ENCODE data around the gene SLC23A1.
"Not testable (repeated sequence)": the region's sequence is repeated elsewhere in the genome, so short reads cannot be mapped to it uniquely, and the experiment has no call there.

SLC23A1 gene

DNA sequence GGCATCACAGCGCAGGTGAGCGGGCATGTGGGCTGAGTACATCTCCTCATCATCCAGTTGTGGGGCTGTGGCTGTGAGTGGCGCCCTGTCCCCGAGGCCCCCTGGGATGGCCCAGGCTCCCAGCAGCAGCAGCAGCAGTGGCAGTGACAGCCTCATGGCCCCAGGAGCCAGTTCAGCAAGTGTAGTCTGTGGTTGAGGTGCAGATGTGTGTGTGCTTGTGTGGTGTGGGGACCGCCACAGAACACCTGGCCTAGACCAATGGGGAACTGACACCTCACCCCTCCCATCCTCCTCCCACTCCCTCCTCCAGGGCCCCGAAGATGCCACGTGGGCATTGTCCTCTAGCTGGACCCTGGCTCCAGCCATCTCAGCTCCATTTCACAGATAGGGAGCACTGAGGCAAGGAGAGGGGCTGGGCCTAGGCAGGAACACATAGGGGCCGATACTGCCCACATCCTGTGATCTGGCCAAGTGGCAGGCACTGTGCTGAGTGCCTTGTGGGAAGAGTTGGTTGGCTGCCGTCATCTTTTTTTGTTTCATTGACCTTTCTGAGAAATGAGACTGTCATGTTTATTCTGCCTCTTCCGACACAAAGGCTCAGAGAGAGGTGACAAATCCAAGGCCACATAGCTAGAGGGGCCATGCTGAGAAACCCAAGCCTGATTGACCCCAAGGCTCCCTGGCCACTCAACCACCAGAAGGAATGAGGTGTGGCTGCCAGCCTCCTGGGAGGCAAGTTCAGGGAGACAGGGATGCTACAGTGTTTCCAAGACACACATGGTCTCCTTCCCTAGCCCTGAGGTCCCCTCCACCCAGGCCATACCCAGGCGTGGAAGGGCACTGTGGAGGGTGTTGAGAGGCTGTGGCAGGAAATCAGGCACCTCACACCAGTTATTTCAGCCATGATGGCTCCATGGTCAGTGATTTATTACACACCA lies 6.9 kb upstream of the SLC23A1 start, which contains the start of gene MZB1:
TSS of gene MZB1 (minus strand) at position 213 of the 938 bp plus-strand sequence. CDS start at position 156, 57 bp downstream.
- DNase-seq = peak; percentile 23

DNA sequence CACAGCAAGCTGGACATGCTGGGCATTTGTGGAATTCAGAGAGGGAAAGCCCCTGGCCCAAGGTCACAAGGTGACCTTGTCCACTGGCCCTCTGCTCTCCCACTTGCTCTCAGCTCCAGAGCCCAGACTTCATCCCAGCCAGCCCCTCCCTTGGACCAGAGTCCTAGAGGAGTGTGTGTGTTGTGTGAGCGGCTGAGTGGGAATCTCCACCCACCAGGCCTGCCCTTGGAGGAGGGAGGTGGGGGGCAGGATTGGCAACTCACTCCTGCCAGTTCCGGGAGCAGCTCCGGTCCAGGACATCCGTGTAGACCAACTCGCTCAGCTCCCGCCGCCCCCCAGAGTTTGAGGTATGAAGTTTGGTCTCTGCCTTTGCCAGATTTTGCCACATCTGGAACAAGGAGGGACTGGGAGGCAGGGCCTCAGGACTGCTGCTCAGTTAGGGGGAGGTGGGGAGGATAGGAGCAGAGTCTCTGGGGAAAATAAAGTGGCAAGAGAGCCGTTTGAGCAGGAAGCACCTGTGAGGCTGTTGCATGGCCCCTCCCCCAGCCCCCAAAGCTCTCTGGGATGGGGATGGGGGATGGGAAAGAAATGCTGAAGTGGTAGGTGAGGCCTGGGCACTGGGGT lies 5.2 kb upstream of the SLC23A1 start:
- DNase-seq = no peak

DNA sequence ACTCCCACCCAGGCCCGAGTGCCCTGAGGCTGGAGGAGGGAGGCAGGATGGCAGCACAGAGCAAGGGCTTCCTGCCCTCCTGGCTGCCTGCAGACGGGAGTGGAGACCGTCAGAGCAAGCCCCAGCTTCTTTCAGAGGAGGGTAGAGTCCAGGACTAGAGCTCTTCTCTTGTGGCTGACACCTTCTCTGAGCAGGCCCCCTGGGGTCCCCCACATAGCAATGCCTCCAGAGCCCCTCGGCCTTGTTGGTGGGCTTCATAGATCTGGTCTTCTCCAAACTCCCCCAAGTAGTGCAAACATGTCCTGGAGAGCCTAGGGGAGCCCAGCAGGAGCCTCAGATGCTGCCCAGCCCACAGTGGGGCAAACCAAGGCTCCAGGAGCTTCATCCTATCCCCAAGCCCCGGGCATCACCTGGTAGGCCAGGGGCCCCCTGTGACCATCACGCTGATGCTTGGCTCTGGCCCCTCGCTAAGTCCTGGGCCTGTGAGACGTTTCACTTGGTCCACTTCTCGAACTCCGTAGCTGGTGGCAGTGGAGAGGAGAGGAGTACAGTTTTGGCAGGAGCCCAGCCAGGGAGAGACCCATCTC lies 4.6 kb upstream of the SLC23A1 start:
- no peak for DNase-seq

DNA sequence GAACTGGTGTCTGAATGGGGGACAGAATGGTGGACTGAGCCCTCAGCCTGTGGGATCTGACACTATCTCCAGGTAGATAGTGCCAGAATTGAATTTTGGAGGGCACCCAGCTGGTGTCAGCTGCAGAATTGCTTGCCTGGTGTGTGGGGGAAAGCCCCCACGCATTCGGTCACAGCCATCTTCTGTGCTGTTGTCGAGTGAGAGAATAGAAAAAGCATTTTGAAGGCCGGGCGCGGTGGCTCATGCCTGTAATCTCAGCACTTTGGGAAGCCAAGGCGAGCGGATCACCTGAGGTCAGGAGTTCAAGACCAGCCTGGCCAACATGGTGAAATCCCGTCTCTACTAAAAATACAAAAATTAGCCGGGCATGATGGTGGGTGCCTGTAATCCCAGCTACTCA lies 3.9 kb upstream of the SLC23A1 start:
- not testable (repeated sequence) for DNase-seq

DNA sequence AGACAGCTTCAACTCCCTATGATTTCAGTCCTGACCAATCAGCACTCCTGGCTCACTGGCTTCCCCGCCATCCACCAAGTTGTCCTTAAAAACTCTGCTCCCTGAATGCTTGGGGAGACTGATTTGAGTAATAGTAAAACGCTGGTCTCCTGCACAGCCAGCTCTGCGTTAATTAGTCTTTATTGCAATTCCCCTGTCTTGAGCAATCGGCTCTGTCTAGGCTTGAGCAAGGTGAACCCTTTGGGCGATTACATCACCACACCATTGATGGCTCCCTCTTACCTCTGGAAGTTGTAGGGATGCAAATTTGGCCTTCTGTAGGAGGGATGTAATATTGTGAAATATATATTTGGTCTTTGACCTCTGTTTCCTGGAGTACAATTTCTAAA lies 2.9 kb upstream of the SLC23A1 start:
- no peak for DNase-seq

DNA sequence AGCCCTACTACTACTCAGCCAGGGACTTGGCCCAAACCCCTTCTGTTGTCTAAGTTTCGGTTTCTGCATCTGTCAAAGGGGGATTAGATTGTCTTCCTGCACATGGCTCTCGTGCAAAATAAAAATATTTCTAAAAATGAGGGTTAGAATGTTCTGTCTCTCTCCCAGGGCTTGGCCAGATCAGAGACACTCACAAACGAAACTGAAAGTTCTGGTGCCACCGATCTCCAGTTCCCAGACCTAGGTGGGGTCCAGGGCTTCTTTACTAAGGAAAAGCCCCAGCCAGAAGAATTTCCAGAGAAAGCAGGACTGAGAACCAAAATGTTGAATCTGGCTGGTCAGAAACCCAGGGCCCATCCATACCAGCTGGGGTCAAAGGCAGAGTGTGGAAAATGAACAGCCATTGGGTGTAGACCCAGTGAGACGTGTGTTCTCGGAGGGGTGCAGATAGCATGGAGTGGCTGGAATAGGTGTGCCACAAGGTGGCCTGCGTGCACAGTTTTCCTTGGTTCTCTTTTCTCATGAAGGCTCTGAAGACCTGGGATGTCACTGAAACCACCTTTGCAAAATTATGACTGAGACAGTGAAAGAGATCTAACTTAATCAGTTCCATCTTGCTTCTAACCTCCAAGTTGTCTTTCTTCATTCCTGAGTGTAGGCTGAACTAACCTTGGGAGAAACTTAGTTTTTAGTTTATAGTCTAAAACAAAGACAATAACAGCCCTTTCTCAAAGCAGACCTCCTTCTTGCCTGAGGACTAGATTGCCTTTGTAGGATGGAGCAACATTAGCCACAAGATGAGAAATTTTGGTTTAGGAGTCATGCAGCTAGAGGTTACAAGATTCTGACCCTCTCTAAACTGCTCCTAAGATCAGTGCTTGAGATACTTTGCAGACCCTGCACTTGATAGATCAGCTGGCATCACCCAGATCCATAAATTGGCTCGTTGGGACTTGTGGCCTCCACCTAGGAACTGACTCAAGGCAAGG lies 2.3 kb upstream of the SLC23A1 start:
- DNase-seq = no peak

DNA sequence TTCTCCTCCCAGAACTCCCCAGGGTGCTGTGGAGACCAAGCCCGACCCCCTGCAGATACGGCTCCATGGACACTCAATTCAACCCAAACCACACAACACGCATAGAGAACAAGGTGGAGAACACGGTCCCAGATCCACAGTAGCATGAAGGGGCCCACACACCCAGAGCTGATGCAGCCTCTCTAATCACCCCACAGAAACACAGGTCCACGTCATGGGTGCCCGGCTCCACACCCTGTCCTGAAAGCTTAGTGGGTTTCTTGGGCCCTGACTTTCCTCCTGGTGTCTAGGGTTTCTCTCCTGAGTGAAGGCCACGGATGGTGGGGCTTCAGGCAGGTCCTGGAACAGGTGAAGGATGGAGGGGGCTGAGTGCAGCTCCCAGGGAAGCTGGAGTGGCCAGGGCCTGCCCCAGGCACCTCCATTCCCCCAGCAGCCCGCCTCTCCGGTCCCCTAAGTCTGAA lies 1.5 kb upstream of the SLC23A1 start:
- DNase-seq = no peak

DNA sequence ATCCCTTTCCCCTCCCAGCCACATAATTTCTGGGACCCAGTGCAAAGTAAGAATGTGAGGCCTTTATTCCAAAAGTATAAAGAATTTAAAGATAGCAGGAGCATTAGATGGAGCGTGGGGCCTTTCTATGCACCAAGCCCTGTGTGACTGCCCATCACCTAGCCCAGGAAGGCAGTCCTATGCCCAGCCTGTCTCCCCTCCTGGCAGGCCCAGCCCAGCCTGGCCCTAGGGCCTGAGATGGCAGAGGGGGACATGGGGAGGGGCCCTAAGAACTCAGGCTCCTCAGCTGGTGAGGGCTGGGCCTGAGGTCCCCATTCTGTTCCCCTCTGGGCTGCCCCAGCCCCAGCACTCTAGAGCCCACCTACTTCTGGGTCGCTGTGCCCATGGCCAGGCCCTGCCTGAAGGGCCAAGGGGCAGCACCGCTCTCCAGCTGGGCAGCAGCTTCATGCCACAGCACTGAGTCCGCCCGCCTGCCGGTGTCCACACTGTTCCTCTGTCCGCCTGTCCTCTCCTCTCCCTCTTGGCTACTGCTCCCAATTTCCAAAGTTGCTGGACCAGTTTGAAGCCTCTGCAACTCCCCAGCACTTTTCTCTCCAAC lies 995 bp upstream of the SLC23A1 start:
- DNase-seq = no peak

DNA sequence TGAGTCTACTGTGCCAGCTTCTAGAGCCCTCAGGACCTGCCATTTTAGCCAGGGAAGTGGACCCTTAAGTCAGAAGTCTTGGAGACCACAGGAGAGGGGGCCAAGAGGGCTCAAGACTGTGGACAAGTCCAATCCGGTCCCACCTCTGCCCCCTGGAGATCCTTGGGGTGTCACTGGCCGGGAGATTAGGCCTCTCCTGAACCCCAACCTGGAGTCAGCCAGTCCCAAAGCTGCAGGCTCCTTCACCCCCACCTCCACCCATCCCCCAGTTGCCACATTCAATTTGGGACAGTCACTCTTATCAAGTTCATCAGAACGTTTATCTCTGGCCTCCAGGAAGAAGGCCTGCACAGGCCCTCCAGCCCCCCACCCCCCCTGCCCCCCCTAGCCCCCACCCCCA lies 290 bp downstream of the SLC23A1 start:
- no peak for DNase-seq

DNA sequence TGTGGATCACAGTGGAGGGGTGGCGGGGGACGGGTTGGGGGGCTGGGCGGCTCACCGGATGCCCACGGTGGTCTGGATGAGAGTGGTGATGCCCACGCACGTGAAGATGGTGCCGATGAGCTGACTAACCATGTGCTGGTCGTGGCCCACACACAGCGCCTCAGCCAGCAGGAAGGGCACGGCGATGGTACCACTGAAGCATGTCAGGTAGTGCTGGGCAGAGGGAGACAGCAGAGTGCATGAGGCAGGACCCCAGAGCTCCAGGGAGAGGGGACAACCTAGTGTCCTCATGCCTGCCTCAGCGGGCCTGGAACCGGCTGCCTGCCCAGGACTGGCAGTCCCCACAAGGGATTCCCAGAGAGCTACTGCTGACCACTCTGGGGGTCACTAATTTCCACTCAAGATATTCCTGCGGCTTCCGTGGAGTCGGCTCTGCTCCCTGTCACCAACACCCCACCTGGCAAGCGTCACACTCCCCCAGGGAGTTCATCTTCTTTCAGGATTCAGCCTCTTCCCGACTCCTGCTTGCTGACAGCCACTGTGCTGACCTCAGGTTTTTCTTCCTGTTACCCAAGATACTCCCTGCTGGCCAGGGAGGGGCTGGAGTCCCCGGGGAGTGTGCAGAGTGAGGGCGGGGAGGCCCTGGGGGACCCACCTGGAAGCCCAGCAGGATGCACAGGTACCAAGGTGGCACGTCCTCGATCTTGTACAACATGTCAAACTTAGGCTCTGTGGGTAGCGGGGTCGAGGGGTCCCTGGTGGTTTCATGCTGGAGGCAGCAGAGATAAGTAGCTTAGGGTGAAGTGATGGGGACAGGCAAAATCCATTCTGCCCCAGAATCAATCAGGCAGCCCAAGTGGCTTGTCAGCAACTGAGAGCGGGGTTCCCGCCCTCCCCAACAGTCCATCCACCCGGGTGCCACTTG lies 998 bp downstream of the SLC23A1 start:
- no peak for DNase-seq

DNA sequence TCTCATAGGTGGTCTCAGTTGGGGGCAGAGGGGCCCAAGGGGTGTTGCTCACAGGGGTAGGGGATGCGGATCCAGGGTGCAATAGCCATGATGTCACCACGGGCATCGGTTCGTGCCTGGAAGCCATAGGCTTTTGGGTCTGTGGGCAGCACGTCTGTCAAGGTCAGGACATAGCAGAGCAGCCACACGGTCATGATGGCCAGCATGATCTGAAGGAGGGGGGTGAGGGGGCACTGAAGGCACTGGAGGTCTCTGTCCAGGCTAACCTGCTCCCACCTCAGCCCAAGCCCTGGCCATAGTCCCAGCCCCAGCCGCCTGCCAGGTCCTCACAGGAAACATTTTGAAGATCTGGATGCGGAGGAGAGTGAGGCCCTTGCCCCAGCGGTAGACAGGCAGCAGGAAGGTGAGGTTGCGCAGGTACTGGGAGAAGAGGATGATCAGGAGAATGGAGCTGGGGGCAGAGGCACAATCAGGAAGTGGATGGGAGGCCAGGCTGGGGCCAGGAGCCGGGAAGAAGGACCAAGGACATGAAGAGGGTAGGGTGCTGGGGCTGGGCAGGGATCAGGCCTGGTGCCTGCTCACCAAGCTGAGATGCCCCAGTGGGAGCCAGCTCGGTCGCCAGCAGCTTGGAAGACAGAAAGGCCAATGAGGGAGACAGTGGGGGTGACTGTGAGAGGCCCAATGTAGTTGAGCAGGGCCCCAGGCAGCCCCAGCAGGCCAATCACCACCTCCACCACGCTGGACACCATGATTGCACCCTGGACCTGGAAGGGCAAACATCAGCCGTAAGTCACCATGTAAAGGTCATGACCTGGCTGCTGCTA lies 3.3 kb downstream of the SLC23A1 start:
- no peak for DNase-seq

DNA sequence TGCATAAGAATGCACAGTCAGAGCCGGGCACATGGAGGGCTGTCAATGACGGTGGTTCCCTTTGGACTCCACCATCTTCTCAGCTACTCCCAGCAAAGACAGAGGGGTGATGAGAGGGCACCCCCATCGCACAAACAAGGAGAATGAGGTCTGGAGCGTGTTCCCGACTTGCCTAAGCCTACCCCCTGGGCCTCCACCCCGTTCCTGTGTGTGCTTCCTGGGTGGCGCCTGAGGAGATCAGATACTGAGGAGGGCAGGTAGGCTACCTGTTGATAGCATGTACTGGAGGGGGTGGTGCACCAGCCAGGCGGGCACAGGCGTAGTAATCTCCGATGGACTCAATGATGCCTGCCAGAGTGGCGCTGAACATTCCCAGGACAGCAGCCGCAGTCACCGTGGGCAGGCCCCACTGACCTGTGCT lies 4.1 kb downstream of the SLC23A1 start:
- no peak for DNase-seq

DNA sequence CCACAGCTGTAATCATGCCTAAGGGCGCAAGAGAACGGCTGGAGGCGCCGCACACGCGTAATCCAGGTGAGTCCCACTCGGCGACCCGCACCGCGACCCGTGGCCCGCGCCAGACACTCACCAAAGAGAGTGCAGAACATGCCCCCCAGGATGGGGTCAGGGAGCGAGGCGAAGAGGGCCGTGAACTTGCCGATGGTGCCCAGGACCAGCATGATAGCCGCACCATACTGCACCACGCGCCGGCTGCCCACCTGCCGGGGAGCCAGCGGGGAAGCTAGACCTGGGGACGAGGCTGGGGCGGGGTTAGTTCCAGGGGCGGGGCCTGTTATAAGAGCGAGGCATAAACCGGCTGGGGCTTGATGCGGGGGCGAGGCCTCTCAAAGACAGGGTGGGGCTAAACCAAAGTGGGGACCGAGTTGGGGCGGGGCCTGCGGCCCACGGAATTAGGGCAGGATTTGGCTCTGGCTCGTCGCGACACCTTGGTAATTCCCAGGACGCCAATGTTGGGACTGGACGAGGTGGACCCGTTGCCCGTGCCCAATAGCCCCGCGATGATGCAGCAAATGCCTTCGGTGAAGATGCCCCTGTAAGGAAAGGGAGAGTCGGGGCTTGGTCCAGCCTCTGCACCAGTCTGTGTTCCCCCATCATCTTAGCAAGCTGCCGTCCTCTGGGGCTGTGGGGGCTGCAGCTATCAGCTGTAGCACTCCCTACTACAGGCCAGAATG lies 4.8 kb downstream of the SLC23A1 start:
- DNase-seq = no peak

DNA sequence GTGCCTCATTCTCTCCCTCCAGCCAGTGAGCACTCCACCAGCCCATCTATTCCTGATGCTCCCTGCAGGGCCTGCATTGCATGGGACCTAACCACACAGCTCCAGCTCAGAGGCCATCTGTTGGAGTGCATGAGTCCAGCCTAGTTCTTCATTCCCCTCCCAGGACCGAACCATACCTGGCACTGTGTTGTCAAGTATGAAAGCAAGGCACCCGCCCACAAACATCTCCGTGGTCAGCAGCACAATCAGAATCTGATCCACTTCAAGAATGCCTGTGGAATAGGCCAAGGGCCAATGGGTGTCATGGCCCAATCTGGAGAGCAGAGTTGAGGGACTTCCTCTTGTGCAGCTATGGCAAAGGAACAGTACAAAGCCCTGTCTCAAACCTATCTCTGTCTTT lies 5.9 kb downstream of the SLC23A1 start:
- DNase-seq = no peak

DNA sequence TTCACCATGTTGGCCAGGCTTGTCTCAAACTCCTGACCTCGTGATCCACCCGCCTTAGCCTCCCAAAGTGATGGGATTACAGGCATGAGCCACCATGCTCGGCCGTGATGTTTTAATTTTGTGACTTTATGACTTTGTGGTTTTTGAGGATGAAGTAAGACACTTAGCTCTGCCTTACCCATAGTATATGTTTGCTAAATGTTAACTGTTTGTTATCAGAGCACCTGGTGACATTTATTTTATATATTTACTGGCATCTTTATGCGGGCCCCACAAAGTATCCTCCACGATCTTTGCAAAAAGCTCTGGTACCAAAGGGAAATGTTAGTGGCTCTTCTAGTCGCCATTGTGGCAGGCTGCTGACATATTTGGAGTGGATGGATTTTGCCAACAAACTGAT lies 6.7 kb downstream of the SLC23A1 start:
- DNase-seq = no peak

DNA sequence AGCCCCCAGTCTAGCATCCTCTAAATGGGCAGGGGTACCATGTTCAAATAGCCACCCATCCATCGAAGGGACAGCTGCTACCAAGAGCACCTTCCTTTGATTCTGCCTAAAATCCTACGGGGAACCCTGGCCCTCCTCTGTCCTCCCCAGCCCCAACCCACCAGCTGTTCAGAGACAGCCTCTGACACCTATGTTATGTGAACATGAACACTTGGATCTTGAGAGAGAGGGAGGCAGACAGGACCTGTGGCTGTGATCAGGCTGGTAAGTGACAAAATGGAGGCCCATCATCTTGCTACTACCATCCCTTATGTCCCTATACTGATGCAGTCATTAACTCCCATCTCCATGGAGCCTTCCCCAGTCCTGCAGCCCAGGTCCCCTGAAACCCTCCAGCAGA lies 8.2 kb downstream of the SLC23A1 start:
- no peak for DNase-seq

DNA sequence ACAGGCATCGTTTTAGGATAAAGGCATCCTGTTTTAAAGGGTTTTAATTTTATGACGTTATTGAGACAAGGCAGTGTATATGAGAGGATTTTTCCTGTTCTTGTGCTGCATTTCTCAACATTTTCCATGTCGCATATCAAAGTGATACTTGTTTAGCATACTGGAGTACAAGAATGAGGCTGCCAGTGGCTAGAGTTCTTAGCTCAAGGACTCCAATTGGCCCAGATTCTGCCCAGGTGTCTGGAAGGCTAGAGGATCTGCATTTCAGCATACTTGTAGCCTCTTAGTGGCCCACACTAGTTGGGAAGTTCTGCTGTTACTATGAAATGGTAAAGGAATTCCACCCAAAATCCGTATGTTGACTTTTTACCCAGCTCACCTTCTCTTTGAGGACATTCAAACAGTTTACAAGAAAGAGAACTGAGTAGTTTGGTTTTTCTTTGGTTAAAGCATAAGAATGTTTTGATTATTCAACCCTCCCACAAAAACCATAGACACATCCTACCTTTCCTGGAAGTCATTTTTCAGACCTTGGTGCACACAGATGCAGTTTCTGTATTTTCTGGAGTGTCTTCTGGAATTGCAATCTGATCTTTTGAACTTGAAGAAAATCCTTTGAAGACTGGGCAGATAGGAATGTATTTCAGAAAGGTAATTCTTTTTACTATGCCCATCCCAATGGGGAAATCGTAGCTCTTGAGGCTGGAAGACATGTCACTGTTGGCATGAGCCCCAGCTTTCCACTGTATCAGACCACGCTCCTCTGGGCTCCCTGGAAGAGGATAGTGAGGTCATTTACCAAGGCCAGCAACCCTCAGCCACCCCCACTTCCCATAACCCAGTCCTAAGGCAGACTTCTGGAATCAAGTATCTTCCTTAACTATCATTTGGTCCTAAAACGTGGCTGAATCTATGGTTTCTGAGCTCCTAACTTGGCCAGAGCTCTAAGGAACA lies 11.3 kb downstream of the SLC23A1 start:
- no peak for DNase-seq

DNA sequence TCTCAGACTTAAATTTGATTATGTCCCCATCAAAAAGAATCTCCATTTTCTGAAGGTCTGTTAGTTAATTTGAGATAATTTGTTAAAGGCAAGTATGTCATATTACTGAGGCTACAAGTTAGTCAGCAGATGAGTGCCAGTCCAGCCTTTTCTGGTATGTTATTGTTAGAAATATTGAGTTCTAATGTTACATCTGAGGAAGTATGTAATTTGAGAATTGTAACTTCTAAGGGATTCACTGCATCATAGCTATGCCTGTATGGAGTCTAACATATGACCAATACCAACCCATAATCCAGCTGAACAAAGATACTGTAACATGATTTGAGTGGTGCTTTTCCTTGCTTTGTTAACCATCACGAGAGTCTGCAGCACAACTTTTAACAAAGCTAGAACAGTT lies 13.9 kb downstream of the SLC23A1 start:
- no peak for DNase-seq

All from effector CD4-positive, alpha-beta T cell (primary cell).